ENCODE results near the gene TBC1D5.

TBC1D5 gene

DNA sequence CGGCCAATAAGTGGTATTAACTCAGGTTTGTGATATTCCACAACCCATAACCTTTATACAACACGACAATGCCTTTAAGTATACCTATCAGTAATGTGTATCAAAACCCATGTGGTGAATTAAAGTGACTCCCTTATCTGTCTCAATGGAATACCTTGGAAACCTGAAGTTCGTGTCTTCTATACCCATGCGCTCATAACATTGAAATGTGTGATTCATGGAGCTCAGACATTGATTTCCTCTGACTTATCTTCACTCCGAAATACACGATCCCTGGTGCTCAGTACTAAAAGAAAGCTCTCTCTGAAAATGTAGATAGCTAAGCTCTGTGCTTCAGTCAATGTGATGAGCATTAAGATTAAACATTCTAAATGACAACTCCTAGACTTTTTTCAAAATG, 140.3 kb downstream of the TBC1D5 start:
- DNase-seq (ENCODE audit: low read depth in 4 of 4, low spot score in 1 of 4), result no peak

DNA sequence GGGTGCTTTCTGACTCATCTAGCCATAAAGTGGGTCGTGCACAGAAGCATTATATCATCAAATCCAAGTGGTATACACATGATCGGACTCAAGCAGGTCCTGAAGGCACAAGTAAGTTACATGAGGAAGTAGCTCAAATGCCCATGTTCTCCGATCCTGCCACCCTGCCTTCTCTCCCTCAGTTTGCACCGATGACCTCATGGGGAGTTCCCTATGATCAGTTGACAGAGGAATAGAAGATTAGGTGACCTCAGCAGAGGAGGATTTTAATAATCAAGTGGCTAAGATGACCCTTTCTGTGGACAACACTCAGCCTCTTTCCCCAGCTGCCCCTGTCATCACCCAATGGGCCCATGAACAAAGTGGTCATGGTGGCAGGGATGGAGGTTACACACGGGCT, 149.5 kb downstream of the TBC1D5 start:
- no peak for DNase-seq (ENCODE audit: low read depth in 4 of 4, low spot score in 1 of 4)

DNA sequence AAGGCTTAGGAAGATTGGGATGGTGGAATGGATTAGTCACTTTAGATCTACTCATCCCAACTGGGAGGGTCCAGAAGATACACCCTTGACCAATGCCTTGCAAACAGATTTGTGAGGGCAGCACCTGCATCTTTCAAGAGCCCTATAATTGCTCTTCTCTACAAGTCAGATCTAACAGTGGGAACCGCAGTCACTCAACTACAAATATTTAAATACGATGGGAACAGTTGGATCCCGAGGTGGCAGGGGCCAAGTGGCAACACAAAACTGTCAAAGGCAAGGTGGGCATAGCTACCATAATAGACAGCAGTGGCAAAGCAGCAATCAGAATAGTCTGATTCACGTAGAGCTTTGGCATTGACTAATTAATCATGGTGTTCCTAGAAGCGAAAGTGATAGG, 152.0 kb downstream of the TBC1D5 start:
- no peak for DNase-seq (ENCODE audit: low read depth in 4 of 4, low spot score in 1 of 4)

DNA sequence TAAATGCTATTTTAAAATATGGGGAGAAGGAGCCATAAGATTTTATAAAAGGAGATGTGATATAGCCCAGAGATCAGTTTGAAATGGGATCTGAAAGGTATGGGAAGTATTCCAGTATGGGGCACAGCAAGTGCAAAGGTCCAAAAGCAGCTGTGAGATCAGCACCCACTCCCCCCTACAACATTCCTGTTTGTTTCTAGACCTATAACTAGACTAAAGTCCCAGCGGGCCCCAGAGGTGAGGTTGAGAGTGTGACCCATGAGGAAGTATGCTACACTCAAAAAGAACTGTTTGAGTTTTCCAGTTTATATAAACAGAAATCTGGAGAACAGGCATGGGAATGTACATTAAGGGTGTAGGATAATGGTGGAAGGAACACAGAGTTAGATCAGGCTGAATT, 152.5 kb downstream of the TBC1D5 start:
- DNase-seq (ENCODE audit: low read depth in 4 of 4, low spot score in 1 of 4), result no peak

DNA sequence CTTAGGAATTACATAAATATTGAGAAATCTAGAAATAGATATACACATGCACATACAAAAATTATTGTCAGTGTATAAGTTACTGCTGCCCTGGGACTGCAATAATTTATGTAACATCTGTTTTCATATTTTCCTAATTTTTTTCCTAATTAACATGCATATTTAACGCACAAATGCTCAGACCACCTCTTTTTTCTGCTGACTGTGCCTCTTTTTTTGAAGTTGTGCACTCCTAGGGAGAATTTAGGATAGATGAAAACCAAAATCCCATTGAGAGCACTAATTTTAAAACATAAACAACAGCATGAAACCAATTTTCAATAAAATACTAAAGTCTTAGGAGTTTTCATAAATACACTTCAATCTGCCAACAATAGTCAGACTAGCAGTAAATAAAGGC, 154.0 kb downstream of the TBC1D5 start:
- DNase-seq (ENCODE audit: low read depth in 4 of 4, low spot score in 1 of 4), result no peak

DNA sequence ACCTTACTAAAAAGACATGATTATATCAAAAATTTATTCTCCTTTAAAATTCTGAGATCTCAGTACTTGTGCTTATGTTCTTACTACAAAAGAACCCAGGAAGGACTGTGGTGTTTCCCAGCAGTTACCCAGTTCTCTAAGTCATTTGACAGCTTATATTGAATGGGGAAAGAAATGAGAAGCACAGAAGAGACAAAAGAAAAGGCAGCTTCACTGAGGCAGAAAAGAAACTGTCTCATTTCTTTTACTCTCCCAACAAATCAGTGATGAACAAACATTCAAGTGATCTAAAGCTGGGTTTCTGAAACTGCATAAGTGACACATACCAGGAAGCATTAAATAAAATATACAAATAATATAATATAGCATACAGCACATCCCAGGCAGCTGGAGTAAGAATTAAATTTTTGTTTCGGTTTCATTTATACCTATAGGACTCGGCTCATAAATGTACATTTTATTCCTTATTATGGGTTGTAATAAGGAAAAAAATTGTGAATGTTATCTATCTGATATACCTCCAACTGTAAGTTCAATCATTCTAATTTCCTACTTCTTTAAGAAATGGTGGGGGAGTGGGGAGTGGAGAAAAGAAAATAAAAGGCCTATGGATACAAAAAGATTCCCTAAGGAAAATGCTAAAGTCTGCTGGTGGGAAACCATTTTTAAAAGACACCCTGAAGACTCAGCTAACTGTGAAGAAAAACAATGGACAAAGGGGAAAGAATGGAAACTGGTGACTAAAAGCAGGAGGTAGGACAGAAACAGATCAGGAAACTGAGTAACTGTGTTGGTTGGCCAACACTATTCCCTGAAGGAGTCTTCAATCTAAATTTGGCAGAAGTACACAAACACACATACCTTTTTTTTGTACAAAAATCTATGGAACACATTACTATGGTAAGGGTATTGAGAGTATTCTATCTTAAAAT, 156.8 kb downstream of the TBC1D5 start:
- no peak for DNase-seq (ENCODE audit: low read depth in 4 of 4, low spot score in 1 of 4)

DNA sequence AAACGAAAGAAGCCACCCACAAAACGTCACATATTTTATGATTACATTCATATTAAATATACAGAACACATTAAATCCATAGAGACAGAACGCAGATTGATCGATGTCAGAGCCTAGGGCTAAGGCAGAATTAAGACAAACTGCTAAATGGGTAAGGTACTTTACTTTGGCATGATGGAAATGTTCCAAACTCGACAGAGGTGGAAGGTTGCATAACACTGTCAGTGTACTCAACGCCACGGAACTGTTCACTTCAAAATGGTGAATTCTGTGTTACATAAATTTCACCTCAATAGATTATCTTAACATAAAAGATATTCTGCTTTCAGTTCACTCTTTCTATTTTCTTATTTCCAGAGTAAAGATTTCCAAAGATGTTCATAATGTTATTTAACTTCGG, 158.4 kb downstream of the TBC1D5 start:
- no peak for DNase-seq (ENCODE audit: low read depth in 4 of 4, low spot score in 1 of 4)

DNA sequence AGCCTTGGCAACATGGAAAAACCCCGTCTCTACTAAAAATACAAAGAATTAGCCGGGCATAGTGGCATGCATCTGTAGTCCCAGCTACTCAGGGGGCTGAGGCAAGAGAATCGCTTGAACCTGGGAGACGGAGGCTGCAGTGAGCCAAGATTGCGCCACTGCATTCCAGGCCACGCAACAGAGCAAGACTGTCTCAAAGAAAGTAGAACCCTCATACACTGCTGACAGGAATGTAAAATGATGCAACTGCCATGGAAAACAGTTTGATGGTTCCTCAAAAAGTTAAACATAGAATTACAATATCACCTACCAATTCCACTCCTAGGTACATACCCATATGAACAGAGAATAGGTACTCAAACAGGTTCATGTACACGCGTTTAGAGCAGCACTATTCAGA, 158.9 kb downstream of the TBC1D5 start:
- no peak for DNase-seq (ENCODE audit: low read depth in 4 of 4, low spot score in 1 of 4)

DNA sequence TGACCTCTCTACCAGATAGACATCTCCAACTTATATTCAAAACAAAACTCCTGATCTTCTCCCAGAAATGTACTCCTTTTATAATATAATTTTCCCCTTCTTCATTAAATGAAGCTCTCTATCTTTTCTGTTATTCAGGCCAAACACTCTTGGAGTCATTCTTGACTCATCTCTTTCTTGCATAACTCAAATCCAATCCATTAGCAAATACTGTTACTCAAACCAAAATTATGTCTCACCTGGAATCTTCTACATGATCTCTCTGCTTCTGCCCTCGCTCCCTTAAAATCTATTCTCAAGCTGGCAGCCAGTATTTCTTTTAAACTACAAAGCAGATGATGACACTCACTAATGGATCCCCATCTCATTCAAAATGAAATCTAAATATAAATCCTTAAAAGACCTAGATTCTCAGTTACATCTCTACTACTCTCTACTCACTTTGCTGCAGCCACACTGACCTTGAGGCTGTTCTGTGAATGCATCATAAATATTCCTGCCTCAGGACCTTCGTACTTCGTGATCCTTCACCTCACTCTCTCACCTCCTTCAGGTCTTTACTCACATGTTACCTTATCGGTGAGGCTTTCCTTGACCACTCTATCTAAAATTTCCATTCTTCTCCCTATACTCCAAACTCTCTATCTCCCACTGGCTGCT, 160.9 kb downstream of the TBC1D5 start:
- DNase-seq (ENCODE audit: low read depth in 4 of 4, low spot score in 1 of 4), result no peak

DNA sequence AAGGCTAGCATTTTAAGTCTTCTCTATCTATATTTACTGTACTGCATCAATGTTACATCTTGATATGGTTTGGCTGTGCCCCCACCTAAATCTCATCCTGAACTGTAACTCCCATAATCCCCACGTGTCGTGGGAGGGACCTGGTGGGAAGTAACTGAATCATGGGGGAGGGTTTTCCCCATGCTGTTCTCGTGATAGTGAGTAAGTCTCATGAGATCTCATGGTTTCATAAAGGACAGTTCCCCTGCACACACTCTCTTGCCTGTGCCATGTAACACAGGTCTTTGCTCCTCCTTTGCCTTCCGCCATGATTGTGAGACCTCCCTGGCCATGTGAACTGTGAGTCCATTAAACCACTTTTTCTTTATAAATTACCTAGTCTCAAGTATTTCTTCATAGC, 161.5 kb downstream of the TBC1D5 start:
- no peak for DNase-seq (ENCODE audit: low read depth in 4 of 4, low spot score in 1 of 4)

DNA sequence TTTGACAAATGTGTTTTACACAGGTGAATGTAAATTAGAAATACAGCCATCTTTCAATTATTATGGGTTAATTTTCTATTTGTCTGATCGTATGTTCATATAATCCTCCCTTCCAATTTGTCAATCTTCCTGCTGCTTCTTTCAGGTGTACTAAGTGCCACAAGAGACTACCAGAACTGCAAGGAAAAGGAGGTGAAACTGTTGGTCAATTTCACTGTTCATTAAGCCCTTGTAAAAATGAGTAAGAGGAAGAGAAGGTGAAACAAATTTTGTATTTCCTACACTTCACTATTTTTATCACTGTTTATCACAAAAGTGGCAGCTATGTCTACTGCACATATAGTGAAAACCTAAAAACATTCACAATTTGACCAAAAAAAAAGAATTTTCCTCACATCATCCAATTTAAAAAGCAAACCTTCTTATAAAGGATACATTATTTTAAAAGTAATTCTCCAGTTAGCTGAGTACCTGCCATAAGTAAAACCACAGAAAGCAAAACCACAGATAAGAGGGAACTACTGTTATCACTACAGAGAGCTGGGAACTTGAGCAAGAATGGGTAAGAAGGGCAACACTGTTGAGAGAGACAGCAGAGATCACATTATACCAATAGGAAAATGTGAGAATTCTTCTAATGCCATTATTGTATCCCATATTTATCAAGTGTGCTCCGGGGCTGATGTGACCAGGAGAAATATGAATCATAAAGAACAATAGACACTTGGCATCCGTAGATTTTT, 163.0 kb downstream of the TBC1D5 start:
- DNase-seq (ENCODE audit: low read depth in 4 of 4, low spot score in 1 of 4), result no peak

DNA sequence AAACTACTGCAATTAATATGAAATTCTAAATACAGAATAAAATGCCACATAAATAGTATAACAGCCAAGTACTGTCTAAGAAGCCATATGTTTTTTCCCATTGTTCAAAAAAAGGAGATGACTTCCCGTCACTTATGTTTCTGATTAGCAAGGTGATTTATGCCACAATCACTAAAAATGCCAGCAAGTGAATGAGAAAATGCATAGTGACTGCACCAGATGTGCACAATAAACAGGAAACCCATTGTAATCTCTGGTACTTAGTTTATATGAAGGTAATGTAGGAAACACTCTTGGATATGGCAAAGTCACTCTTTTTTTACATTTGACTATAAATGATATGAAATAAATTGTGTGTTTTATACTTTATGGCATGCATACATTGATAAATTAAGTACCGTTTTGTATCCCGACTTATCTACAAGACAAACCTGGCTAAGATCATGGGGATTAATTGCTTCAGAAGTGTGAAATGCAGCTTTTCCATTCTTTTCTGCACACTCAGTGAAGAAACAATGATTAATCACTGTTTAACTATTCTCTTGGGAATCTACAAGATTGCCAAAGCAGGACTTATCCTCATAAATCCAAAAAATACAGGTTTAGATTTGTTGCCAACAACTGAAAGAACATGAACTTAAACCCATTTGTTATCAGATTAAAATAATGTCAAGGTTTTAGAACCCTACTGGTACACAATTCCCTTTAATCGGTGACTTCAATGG, 164.5 kb downstream of the TBC1D5 start:
- no peak for DNase-seq (ENCODE audit: low read depth in 4 of 4, low spot score in 1 of 4)

DNA sequence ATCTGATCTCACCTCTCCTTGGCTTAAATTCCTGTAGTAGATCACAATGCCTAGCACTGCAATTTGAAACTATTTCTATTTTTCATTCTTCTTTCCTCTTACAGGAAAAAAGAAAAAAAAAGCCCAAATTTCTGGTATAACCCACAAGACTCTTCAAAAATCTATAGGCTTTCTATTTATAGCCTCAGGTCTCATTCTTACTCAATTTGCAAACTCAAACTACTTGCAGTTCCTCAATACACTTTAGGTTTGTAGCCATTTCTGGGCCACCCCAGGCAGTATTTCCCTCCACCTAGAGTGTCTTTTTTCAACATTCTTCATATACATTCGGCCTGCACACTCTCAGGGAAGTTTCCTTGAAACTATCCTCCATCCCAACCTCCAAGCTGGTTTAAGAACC, 169.0 kb downstream of the TBC1D5 start:
- no peak for DNase-seq (ENCODE audit: low read depth in 4 of 4, low spot score in 1 of 4)

DNA sequence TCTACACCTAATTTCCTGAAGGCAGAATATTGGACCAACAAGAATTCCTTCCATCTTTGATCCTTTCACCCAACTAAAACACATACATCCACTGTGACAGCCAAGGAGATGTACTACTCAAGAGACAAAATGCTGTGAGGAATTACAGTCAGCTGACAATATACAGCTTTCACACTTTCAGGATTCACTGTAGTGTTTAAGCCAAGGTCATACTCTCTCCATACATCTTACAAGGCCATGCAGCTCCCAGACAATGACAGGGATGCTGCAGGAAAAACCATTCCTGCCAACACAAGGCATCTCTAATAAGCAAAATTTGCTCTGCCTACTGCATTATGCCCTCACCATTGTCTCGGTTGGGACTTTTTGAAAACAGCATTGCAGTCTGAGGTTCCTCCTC, 170.7 kb downstream of the TBC1D5 start:
- DNase-seq (ENCODE audit: low read depth in 4 of 4, low spot score in 1 of 4), result no peak

DNA sequence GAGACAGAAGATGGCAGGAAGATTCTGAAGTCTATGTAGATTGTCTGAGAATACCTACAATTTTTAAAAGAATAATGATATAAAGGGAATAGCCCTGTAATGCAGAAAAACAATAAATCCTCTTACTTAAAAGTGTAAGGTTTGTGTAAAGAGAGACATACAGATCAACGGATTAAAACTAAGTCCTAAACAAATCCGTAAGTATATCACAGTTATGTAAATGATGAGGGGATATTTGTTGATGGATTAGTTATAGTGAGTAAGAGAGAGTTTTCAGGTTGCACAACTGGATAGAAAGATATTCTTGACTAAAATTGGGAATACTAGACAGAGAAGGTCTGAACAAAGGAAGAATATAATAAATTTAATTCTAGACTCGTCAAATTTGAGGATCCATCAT, 179.6 kb downstream of the TBC1D5 start:
- DNase-seq (ENCODE audit: low read depth in 4 of 4, low spot score in 1 of 4), result no peak

DNA sequence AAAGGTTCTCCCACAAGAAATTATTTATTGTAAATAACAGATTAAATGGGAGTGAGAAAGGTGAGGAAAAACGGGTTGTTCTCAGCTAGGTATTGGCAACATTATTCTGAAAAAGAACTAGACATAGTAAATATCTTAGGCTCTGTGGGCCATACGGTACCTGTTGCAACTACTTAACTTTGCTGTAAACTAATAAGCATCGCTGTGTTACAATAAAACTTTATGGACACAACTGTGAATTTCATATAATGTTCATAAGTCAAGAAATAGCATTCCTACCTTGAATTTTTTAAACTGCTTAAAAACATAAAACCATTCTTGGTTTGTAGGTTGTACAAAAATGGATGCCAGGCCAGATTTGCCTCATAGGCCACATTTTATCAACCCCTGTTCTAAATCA, 183.9 kb downstream of the TBC1D5 start:
- no peak for DNase-seq (ENCODE audit: low read depth in 4 of 4, low spot score in 1 of 4)

DNA sequence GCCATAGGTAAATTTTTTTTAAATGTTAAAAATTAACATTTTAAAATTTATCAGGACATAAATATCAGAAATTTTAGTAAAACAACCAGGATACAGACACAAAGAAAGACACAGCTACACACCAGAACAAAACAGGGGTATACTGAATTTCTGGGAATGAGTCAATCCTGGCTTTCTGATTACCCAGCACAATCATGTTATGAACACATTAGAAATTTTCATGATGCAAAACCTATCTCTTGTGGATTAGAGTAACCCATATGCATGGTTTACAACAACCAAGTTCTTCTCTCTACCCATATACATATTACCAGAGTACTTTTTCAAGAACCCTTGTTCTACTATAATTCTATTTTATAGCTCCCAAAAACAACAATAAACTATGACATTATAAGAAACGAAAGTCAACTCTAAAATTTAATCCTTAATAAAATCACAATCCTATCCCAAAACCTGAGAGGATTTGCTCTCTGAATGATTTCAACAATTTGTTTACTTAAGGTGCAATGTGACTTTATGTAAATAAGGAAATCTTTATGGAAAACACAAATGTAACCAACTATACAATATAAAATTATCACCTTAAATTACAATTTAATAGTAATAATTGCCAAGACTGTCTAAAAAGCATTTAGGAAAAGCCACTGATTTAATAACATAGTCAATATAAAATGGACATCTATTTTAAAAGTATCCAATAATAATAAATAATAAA, 184.5 kb downstream of the TBC1D5 start:
- DNase-seq (ENCODE audit: low read depth in 4 of 4, low spot score in 1 of 4), result no peak

DNA sequence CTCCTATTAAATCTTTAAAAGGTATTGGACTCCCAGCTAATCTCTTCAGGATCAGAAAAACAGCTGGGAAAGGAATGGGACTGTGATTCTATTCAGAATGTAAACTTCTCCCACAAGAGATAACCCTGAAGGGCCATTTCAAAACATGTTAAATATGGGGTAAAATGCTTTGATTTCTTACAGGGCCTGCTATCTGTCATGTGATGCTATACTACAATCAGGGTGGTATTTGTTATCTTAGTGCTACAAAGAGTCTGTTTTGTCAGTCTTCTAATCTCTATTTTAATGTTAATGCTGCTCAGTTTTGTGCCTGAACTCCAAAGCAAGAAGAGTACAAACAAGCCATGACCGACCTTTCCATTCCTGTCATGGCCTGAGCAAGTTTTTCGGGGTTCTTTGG, 186.9 kb downstream of the TBC1D5 start:
- DNase-seq (ENCODE audit: low read depth in 4 of 4, low spot score in 1 of 4), result no peak

DNA sequence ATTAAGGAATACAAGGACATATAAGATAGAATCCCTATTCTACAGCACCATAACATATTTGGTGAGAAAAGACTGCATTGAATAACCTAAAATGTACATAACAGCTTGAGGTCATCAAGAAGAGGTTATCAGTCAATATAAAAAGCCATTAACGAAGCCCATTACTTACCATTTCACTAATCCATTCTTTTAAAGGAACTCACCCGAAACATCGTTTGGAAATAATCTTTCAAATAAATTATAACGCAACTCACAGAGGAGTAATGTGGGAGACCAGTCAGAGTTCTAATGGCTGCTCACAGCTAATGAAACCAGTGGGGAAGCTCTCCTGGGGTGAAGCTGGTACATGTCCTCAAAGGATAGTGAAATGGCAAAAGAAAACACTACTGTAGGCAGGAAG, 188.4 kb downstream of the TBC1D5 start:
- DNase-seq (ENCODE audit: low read depth in 4 of 4, low spot score in 1 of 4), result no peak

DNA sequence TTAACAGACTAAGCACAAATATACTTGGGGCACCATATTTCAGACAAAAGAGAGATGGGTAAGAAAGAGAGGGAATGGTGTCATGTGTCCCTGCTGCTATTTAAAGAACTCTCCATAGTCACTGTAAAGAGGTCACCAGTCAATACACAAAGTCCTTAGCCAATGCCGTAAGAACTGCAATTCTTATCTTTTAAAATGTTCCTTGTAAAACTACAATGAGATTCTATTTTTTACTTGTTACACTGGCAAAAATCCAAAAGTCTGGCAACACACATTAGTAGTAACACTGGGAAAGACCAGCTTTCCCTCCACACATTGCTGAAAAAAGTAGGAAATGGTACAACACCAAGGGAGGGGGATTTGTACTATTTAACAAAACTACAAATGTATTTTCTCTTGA, 189.4 kb downstream of the TBC1D5 start:
- no peak for DNase-seq (ENCODE audit: low read depth in 4 of 4, low spot score in 1 of 4)

DNA sequence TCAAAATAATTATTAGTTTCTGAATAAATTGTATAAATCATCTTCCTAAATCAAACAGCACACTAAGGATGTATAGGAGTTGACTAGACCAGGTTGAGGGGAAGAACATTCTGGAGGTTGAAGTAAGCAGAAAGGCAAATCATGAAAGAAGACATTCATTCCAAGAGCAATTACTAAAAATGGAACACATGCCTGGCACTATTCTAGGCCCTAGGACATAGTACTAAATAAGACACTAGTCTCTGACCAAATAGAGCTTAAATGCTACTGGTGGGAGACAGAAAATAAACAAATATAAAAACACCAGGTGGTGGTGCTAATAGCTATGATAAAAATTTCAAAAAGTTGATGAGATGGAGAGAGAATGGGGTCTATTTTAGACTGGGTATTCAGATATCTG, 190.1 kb downstream of the TBC1D5 start:
- DNase-seq (ENCODE audit: low read depth in 4 of 4, low spot score in 1 of 4), result no peak

All from stimulated activated CD4-positive, alpha-beta T cell treated with anti-CD3 and anti-CD28 coated beads, Interleukin-1b, Interleukin-23, amount 100 ng/mL, for 24 hours (primary cell).